Spleen (tissue), 11 donors: Measurements from ENCODE around the gene NAALADL2. TPM values are rescaled to one million over a fixed set of nuclear protein-coding genes. Genes with fewer than 3 reads are reported as not detected.

Experiments used
- DNase-seq: peaks from one replicate; pipeline ENCODE4 v3.0.0-alpha.2; 2020
- H3K27ac ChIP-seq, 8 donors: fragments of 200-600 bp; sonication (generic) in 7 of 8; 1 replicate in 4 of 8; 2 replicates in 4 of 8; pipeline versions ENCODE4 v1.5.0 to v1.8.0; 2016 to 2021; ENCODE audit warnings: inconsistent platforms in 4 of 8, mild to moderate bottlenecking in 4 of 8, moderate library complexity in 1 of 8
- H3K27me3 ChIP-seq, 7 donors: fragments of 200-600 bp; sonication (generic) in 6 of 7; replicated peaks in 1 of 7; 1 replicate in 4 of 7; 2 replicates in 3 of 7; pipeline versions ENCODE4 v1.5.0 to v1.8.0; 2016 to 2021; ENCODE audit warnings: inconsistent platforms in 3 of 7, mild to moderate bottlenecking in 1 of 7
- H3K36me3 ChIP-seq, 6 donors: fragments of 200-600 bp; sonication (generic) in 5 of 6; 1 replicate in 4 of 6; 2 replicates in 2 of 6; pipeline versions ENCODE4 v1.5.0 to v1.8.0; 2016 to 2021; ENCODE audit warnings: inconsistent platforms in 2 of 6
- H3K4me1 ChIP-seq, 6 donors: fragments of 200-600 bp; sonication (generic) in 5 of 6; 1 replicate in 3 of 6; 2 replicates in 3 of 6; pipeline versions ENCODE4 v1.5.0 to v1.8.0; 2016 to 2021; ENCODE audit warnings: inconsistent platforms in 3 of 6
- H3K4me3 ChIP-seq, 8 donors: fragments of 200-600 bp; sonication (generic) in 7 of 8; 1 replicate in 4 of 8; 2 replicates in 4 of 8; pipeline versions ENCODE4 v1.5.0 to v1.8.0; 2016 to 2021; ENCODE audit warnings: inconsistent platforms in 4 of 8, mild to moderate bottlenecking in 4 of 8, moderate library complexity in 2 of 8
- H3K9me3 ChIP-seq, 8 donors: fragments of 200-600 bp; sonication (generic) in 7 of 8; 1 replicate in 4 of 8; 2 replicates in 4 of 8; pipeline versions ENCODE4 v1.5.0 to v1.8.0; 2016 to 2021; ENCODE audit warnings: inconsistent platforms in 4 of 8
- POLR2A ChIP-seq, 3 donors: fragments of 450-650 bp; IDR thresholded peaks; one replicate each; pipeline ENCODE4 v1.5.1; 2017; ENCODE audit warnings: antibody characterized with exemption in 3 of 3, mild to moderate bottlenecking in 1 of 3
- POLR2AphosphoS5 ChIP-seq, 3 donors: sonication (generic); formaldehyde crosslinking; IDR thresholded peaks; one replicate each; pipeline ENCODE4 v1.5.1; 2017; ENCODE audit warnings: antibody characterized with exemption in 3 of 3
- WGBS, 5 donors: extraction: QIAGEN DNeasy Blood & Tissue Kit in 3 of 5; methylation state at CpG; one replicate each; pipeline versions ENCODE4 v1.1.5 to v1.1.7; 2013 to 2018; 5-methylcytosine and 5-hydroxymethylcytosine counted together
- intact Hi-C: fragments of 100-400 bp; cut with DNase I; formaldehyde crosslinking; loops from one replicate; pipeline ENCODE4 v1.15.0; 2023; ENCODE audit warnings: low total_unique reads
- polyA plus RNA-seq, 3 donors: library from polyadenylated mRNA; stranded (reverse); fragments of 200-250 nt; gene quantifications; one replicate each; pipeline ENCODE4 v1.2.1, GENCODE V29; 2013
- total RNA-seq, 7 donors: library from RNA; depleted of rRNA in 3 of 7; stranded (reverse); fragments of >200 nt in 3 of 7; fragmentation: NEBNext Ultra II Directional in 4 of 7; extraction: Animal tissue kit (Norgen Biotek cat#: 25700) in 4 of 7; gene quantifications; one replicate each; pipeline versions ENCODE4 v1.1.0 to v1.2.1, GENCODE V29; 2016 to 2021
- TF ChIP-seq, protein P1 (sequence below), 11 experiments: fragments of 200-600 bp in 7 of 11; fragments of 450-650 bp in 4 of 11; sonication (generic) in 4 of 11; IDR thresholded peaks in 8 of 11; conservative IDR thresholded peaks in 3 of 11; 1 replicate in 7 of 11; 2 replicates in 4 of 11; pipeline versions ENCODE4 v1.4.0 to v1.8.0; 2016 to 2021; ENCODE audit warnings: antibody characterized with exemption in 11 of 11, inconsistent platforms in 4 of 11, mild to moderate bottlenecking in 1 of 11
- donor health status: healthy with polysubstance abuse.
- donor health status: DM: no; HTN: no; CAD: no; lungs with moderate emphysema.
- donor health status: DM: no; HTN: no; CAD: no.
- donor health status: Bipolar disorder and iron deficiency.
- donor health status: healthy.
- donor health status: DM: no; HTN: no; CAD: no.
- donor health status: DM: yes; HTN: yes; CAD: no.

Gene NAALADL2
- total and polyA plus RNA-seq, 10 donors = 0.09 to 14.4 (median 6.4) TPM

DNA sequence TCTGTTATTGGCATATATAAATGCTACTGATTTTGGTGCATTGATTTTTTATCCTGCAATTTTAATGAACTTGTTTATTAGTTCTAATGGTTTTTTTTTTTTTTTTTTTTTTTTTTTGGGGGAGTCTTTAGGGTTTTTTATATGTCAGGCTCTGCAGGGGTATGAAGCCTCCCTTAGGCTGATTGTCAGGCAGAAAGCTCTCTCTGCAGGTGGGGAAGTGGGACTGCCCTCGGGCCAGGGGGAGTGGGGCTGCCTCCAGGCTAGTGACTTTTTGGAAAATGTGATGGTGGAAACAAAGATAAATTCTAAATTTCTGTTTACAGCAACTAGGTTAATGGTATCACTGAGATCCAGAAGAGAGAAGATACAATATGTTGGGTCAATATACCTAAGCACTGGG lies 14.4 kb upstream of the NAALADL2 start:
- 44 to 81% (median 60%) methylated on average over 1 of the region's 1 CpG for WGBS, 5 donors
- Histone ChIP-seq H3K27me3 (no peaks in the 10 kb centered on the region), H3K36me3 (no peaks in the 10 kb centered on the region), H3K4me1 (no peaks in the 10 kb centered on the region), H3K4me3 (no peak overlapping the region), H3K27ac (no peak overlapping the region), H3K9me3 (peaks cover 0 to 17% (median 3%) of the 10 kb centered on the region in 8 donors)
- TF ChIP-seq POLR2A (IDR thresholded peaks at IDR 0.05) = no peak
- TF ChIP-seq POLR2AphosphoS5 (IDR thresholded peaks at IDR 0.05) = no peak
- TF ChIP-seq, protein P1, sequence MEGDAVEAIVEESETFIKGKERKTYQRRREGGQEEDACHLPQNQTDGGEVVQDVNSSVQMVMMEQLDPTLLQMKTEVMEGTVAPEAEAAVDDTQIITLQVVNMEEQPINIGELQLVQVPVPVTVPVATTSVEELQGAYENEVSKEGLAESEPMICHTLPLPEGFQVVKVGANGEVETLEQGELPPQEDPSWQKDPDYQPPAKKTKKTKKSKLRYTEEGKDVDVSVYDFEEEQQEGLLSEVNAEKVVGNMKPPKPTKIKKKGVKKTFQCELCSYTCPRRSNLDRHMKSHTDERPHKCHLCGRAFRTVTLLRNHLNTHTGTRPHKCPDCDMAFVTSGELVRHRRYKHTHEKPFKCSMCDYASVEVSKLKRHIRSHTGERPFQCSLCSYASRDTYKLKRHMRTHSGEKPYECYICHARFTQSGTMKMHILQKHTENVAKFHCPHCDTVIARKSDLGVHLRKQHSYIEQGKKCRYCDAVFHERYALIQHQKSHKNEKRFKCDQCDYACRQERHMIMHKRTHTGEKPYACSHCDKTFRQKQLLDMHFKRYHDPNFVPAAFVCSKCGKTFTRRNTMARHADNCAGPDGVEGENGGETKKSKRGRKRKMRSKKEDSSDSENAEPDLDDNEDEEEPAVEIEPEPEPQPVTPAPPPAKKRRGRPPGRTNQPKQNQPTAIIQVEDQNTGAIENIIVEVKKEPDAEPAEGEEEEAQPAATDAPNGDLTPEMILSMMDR (IDR thresholded peaks at IDR 0.05 in 8 of 11, conservative IDR thresholded peaks at IDR 0.05 in 3 of 11) = no peak
- intact Hi-C loops = no loop called here
- no peak for DNase-seq

DNA sequence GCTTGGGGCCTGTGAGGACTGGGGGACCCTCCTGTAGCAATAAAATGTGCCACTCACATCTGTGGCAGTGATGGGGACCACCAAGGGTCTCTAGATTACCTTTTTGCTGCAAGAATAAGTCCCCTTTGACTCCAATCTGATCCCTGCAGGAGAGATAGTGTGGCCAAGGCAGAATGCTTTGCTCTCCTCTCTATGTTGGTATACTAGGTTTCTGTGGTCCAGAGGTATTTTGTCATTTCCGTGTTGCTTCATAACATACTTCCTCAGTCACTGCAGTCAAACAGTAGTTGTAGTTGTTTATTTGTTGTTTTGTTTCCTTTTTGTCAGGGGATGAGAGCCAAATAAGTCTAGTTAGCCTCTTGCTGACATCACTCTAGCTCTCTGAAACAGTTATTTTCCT lies 13.1 kb upstream of the NAALADL2 start:
- TF ChIP-seq POLR2AphosphoS5 (IDR thresholded peaks at IDR 0.05) = no peak
- TF ChIP-seq, protein P1 (IDR thresholded peaks at IDR 0.05 in 8 of 11, conservative IDR thresholded peaks at IDR 0.05 in 3 of 11) = no peak
- TF ChIP-seq POLR2A (IDR thresholded peaks at IDR 0.05) = no peak
- DNase-seq = no peak
- Histone ChIP-seq H3K27ac (no peak overlapping the region), H3K36me3 (no peaks in the 10 kb centered on the region), H3K4me3 (no peak overlapping the region), H3K9me3 (peaks cover 0 to 23% (median 12%) of the 10 kb centered on the region in 8 donors), H3K4me1 (no peaks in the 10 kb centered on the region), H3K27me3 (no peaks in the 10 kb centered on the region)
- WGBS, 5 donors = 57 to 93% (median 85%) methylated on average over 1 of the region's 1 CpG
- intact Hi-C loops = no loop called here

DNA sequence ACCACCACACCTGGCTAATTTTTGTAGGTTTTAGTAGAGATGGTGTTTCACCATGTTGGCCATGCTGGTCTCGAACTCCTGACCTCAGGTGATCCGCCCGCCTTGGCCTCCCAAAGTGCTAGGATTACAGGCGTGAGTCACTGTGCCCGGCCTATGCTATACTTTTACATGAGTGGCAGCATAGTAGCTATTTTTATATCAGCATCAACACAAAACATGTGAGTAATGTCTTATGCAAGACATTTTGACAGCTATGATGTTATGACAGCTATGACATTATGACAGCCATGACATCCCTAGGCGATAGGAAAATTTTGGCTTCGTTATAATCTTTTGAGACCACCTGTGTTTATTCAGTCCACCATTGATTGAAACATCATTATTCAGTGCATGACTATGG lies 4.1 kb upstream of the NAALADL2 start:
- Histone ChIP-seq H3K27me3 (no peaks in the 10 kb centered on the region), H3K4me3 (no peak overlapping the region), H3K27ac (no peak overlapping the region), H3K9me3 (peaks cover 0 to 12% (median 3%) of the 10 kb centered on the region in 8 donors), H3K4me1 (no peaks in the 10 kb centered on the region), H3K36me3 (no peaks in the 10 kb centered on the region)
- WGBS, 5 donors = 89 to 96% (median 92%) methylated on average over 7 of the region's 7 CpGs
- TF ChIP-seq, protein P1 (IDR thresholded peaks at IDR 0.05 in 8 of 11, conservative IDR thresholded peaks at IDR 0.05 in 3 of 11) = no peak
- no peak for TF ChIP-seq POLR2A (IDR thresholded peaks at IDR 0.05)
- no peak for TF ChIP-seq POLR2AphosphoS5 (IDR thresholded peaks at IDR 0.05)
- DNase-seq = no peak
- intact Hi-C loops = no loop called here

DNA sequence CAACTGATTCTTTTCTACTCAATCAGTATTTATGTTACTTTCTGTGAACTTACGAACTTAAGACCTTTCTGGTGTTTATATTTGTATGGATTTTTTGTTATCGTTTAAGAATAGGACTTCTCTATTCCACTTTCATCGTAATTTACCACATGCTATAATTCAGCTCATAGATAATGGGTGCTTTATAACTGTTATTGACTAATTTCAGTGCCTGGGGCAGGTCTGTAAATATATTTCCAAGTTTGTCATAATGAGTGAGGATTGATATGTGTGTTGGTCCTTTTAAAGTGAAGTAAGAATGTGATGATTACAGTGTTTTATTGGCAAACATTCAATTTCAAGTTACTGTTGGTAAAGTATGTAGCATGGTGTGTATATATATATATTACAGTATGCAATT lies 1.8 kb upstream of the NAALADL2 start:
- H3K27ac ChIP-seq = no peak overlapping the region
- WGBS, 5 donors = 26 to 88% (median 56%) methylated on average over 3 of the region's 3 CpGs
- no peaks in the 10 kb centered on the region for H3K36me3 ChIP-seq
- no peaks in the 10 kb centered on the region for H3K27me3 ChIP-seq
- H3K4me1 ChIP-seq = no peaks in the 10 kb centered on the region
- no peak for DNase-seq
- intact Hi-C loops = no loop called here
- no peak overlapping the region for H3K4me3 ChIP-seq
- H3K9me3 ChIP-seq = no peaks in the 10 kb centered on the region
- TF ChIP-seq POLR2A (IDR thresholded peaks at IDR 0.05) = no peak
- TF ChIP-seq, protein P1 (IDR thresholded peaks at IDR 0.05 in 8 of 11, conservative IDR thresholded peaks at IDR 0.05 in 3 of 11) = no peak
- no peak for TF ChIP-seq POLR2AphosphoS5 (IDR thresholded peaks at IDR 0.05)
